ENCODE data around the gene MAP2K3.
"Not testable (repeated sequence)": the region's sequence is repeated elsewhere in the genome, so short reads cannot be mapped to it uniquely, and the experiment has no call there.

Gene MAP2K3

GRCh38 chr17:21350495-21350894, 66.0 kb downstream of the MAP2K3 start:
- not testable (repeated sequence) for DNase-seq (ENCODE audit: low read depth, low spot score)

GRCh38 chr17:21351366-21352065, 67.0 kb downstream of the MAP2K3 start:
- DNase-seq (ENCODE audit: low read depth, low spot score): no peak

DNA sequence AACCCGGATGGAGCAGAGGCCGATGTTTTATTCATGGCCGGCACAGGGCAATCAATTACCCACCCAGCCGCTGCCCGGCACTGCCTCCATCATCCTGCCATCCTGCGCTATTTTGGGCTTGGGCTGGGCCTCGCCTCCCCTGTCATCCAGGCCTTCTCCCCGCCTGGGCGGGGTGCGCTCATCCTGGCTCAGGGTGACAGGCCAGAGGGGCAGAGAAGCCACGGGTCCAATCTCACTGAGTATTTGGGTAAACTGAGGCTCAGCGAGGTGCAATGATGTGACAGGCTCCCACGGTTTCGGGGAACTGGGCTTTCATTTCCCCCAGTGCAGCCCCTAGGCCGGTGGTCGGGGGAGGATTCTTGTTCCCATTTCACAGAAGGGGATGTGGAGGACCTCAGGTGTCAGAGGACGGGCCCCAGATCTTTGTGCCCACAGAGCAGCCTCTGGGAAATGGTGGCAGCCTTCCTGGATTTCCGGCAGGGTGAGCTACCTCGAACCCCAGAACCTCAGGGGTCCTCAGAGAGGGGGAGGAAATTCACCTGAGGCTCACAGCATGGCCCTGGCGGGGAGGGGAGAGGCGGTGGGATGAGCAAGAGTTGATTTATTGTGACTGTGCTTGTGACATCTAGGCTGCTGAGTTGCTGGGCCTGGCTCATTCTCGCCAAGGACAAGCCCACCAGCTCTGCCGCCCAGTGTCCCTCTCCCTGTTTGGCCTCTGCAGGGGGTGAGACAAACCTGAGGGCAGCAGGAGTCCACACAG, 67.9 kb downstream of the MAP2K3 start:
- no peak for DNase-seq (ENCODE audit: low read depth, low spot score)

DNA sequence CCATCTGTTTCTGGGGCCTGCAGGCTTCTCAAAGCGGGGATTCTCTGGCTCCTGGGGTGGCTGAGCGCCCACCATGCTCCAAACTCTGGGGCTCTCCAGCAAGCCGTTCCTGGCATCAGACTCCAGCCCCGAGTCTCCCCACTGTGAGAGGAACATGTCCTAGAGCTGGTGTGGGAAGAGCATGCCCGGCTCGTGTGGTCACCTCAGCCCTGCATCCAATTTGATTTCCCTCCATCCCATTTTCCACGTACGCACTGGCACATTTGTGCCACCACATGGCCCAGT, 68.4 kb downstream of the MAP2K3 start:
- DNase-seq (ENCODE audit: low read depth, low spot score): no peak

DNA sequence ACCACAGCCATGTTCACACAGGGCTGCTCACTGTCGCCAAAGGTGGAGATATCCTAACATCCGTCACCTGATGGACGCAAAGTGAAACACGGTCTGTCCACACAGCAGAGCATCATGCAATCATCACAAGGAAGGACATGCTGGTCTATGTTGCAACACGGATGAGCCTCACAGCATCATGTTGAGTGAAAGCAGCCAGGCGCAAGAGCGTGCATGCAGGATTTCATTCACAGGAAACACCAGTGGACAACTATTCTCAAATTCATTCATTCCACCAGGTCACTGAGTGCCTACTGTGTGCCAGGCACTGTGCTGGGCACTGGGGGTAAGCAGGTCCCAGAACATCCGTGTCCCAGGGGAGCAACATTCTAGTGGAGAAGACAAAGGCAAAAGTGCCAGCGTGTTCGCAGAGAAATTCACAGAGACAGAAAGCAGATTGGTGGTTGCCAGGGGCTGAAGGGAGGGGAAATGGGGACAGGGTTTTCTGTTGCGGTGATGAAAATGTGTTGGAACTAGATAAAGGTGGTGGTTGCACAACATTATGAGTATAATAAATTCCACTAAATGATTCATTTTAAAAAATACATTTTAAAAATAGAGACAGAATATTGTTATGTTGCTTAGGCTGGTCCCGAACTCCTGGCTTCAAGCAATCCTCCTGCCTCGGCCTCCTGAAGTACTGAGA, 69.0 kb downstream of the MAP2K3 start:
- DNase-seq (ENCODE audit: low read depth, low spot score): no peak

DNA sequence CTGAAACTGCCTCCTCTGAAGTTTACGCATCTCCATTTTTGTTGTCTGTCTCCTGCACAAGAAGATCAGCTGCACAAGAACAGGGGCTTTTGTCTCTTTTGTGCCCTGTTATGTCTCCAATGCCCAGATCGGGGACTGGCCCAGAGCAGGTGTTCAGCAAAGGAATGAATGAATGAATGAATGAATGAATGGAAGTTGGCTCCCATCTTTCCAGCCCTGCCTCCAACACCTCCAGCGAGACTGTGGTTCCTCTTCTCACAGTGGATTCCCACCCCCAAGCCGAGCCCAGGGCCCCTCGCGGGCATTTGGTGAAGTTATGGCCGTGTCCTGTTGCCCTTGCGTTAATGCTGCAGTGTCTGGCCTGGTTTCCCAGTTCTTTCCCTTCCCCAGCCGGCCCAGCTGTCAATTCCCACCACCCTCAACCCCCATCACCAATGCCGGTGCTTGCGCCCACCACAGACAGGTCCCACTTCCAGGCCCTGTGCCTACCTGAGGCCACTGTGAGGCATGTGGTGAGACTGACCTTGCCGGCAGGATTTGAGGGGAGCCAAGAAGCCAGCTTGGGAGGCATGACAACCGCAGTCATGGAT, 70.4 kb downstream of the MAP2K3 start:
- no peak for DNase-seq (ENCODE audit: low read depth, low spot score)

DNA sequence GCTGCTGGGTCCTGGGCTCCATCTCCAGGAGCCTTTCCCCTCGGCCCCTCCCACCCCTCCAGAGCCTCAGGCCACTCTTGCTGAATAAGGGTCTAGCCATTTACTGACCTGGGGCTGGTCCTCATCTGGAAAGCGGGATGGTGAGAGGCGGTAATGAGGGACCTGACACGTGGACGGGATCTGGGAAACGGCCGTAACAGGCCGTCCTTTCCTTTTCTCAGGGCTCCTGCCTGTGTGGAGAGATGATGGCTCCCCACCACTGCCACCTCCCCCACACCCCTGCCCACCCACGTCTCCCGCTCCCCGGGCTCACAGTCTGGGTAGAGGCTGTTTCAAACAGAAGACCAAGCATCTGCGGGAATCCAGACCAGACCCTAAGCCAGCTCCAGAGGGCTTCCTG, 71.1 kb downstream of the MAP2K3 start:
- DNase-seq (ENCODE audit: low read depth, low spot score): no peak

DNA sequence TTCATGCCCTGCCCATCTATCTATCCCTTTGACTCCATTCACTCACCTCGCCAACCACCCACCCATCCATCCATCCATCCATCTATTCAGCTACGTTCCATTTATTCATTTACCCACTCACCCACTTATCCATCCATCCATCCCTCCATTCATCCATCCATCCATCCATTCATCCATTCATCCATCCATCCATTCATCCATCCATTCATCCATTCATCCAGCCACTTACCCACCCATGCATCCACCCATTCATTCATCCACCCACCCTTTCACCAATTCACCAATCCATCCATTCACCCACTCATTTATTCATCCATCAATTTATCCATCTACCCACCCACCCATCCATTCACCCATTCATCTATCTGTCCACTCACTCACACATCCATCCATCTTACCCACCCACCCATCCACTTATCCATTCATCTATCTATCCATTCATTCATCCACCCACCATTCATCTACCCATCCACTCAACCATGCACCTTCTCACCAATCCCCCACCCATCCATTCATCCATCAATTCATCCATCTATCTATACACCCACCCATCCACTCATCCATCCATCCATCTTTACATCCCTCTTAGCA, 72.1 kb downstream of the MAP2K3 start:
- DNase-seq (ENCODE audit: low read depth, low spot score): no peak

DNA sequence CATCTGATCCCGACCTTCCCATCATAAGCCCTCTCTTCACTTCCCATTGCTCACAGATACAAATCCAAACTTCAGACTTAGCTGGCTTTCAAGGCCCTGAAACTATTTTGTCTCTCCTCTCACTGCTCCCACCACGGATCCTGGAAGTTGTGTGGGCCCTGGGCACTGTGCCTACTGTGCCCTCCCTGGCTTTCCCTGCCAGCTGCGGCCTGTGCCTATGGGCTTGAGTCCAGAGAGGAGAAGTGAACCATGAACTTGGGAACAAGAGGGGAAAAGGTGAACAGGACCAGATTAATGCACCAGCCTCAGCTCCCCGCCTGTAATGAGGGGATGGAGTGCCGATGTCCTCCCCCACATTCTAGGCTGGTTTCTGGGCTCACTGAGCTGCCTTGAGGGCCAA, 72.8 kb downstream of the MAP2K3 start:
- no peak for DNase-seq (ENCODE audit: low read depth, low spot score)

GRCh38 chr17:21357696-21358656, 73.5 kb downstream of the MAP2K3 start:
- DNase-seq (ENCODE audit: low read depth, low spot score): no peak

DNA sequence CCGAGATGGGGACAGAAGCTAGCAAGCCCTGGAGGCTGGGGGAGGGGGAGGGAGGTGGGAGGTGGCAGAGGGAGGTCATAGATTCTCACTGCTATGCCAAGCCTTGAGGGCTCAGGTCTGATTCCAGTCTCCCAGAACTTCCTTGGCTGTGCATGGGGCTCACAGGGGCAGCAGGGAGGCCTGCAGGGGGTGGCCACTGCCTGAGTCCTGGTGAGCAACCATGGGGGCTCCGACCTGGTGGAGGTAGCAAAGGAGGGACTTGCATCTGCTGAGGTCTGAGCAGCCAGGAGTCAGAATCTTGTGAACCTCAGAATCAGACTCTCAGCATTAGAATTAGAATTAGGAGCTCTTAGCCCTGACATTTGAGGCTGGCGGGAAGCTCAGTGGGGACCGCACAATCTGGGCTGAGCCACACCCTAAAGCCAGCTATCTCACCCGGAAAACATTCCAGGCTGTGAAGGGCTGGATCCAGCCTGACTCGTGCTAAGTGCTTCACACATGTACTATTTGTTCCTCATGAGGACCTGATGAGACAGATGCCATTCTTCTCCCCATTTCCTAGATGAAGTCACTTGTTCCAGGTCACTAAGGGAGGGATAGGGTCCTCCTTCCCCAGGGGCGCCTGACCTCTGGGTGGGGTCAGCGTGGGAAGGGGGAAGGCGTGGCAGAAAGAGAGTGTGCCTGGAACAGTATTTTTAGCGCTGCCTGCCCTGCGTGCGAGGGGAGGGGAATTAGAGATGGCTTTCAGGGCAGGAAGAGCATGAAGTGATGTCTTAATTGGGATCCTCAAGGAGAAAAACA, 74.4 kb downstream of the MAP2K3 start:
- no peak for DNase-seq (ENCODE audit: low read depth, low spot score)

GRCh38 chr17:21359483-21359840, 75.0 kb downstream of the MAP2K3 start:
- DNase-seq (ENCODE audit: low read depth, low spot score): no peak

- DNase-seq (ENCODE audit: low read depth, low spot score): no peak
Measured at GRCh38 chr17:21360048-21360447, 75.5 kb downstream of the MAP2K3 start.

DNA sequence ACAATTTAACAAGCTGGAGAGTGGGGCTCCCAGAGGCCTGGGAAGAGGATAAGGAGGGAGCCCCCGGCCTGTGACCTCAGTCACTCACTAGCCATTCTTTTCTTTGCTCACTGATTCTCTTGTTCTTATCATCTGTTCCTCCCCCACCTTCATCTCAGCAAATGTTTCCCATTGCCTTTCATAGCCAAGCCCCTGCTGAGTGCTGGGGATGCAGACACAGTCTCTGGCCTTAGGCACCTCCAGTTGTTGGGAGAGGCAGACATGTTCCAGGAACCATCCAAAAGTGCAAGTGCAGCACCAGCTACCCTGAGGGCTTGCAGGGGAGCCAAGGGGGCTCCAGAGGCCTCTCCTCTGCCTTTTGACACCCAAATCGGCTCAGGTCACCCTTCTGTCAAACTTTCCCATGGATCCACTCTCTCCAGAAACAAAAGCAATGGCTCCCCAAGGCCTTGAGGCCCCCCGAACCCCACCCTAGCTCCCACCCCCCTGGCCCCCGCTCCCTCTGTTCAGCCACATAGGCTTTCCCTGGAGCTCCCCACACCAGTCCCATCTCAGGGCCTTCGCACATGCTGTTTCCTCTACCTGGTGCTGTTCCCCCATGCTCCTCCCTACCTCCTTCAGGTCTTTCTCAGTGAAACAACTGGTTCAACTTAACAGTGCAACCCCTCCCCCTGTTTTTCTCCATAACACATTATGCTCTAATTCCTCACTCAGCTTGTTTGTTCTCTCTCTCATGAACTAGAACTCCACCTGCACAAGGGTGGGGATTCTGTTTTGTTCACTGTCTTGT, 76.7 kb downstream of the MAP2K3 start:
- DNase-seq (ENCODE audit: low read depth, low spot score): no peak

GRCh38 chr17:21362331-21362931, 77.9 kb downstream of the MAP2K3 start:
- no peak for DNase-seq (ENCODE audit: low read depth, low spot score)

GRCh38 chr17:21363776-21364642, 79.5 kb downstream of the MAP2K3 start:
- no peak for DNase-seq (ENCODE audit: low read depth, low spot score)

Data from iPS DF 19.7 (cell line).